Bronchial epithelial cell (primary cell): ENCODE measurements around the gene RALGPS1. TPM values are rescaled to one million over a fixed set of nuclear protein-coding genes. Genes with fewer than 3 reads are reported as not detected.

Source experiments
- DNase-seq: peaks from one replicate; pipeline ENCODE4 v3.0.0-alpha.2; 2010; ENCODE audit warnings: low read depth
- FAIRE-seq: peaks from 2 replicates; lab custom pipeline; 2011; peaks lifted over from hg19 to GRCh38; lab: Jason Lieb, UNC
- H3K27me3 ChIP-seq: 2 replicates; pipeline ENCODE4 v1.5.1; 2011; ENCODE audit warnings: low read length; ENCODE audit not compliant: control insufficient read depth, insufficient read depth
- H3K36me3 ChIP-seq: 2 replicates; pipeline ENCODE4 v1.5.1; 2011; ENCODE audit warnings: low read length; ENCODE audit not compliant: control insufficient read depth, insufficient read depth
- H3K4me3 ChIP-seq: 2 replicates; pipeline ENCODE4 v1.5.1; 2011; ENCODE audit warnings: mild to moderate bottlenecking, low read depth, low read length, control low read depth
- CTCF ChIP-seq: IDR thresholded peaks from 2 replicates; pipeline ENCODE4 v1.5.1; 2011; ENCODE audit warnings: mild to moderate bottlenecking, moderate library complexity, low read length, control low read depth, inconsistent platforms; ENCODE audit not compliant: insufficient read depth, severe bottlenecking
- total RNA-seq: library from RNA; depleted of rRNA; stranded (reverse); fragments of >200 nt; gene quantifications from 2 replicates; pipeline ENCODE4 v1.2.1, GENCODE V29; 2014

RALGPS1 gene
- total RNA-seq, 1 donor from 2014 or later = 3.2 TPM

- no peak for DNase-seq
- Histone ChIP-seq H3K36me3 (no peaks in the 10 kb centered on the region), H3K4me3 (no peak overlapping the region), H3K27me3 (peaks cover 18% of the 10 kb centered on the region)
- FAIRE-seq = no peak
- TF ChIP-seq CTCF = no peak
Observed at GRCh38 chr9:127179633-127180441, 265.3 kb downstream of the RALGPS1 start.

GRCh38 chr9:127180457-127181314, 266.1 kb downstream of the RALGPS1 start:
- no peak overlapping the region for H3K4me3 ChIP-seq
- no peaks in the 10 kb centered on the region for H3K36me3 ChIP-seq

GRCh38 chr9:127181315-127181580, 266.7 kb downstream of the RALGPS1 start:
- TF ChIP-seq CTCF = no peak
- FAIRE-seq = no peak
- no peak for DNase-seq
- Histone ChIP-seq H3K4me3 (no peak overlapping the region), H3K36me3 (no peaks in the 10 kb centered on the region), H3K27me3 (peaks cover 25% of the 10 kb centered on the region)

More at GRCh38 chr9:127180457-127181314, 266.1 kb downstream of the RALGPS1 start:
- DNase-seq = no peak
- TF ChIP-seq CTCF = no peak
- FAIRE-seq = no peak
- H3K27me3 ChIP-seq = peaks cover 23% of the 10 kb centered on the region

- no peak for TF ChIP-seq CTCF
- Histone ChIP-seq H3K4me3 (no peak overlapping the region), H3K27me3 (peaks cover 28% of the 10 kb centered on the region), H3K36me3 (no peaks in the 10 kb centered on the region)
- DNase-seq (no peak), FAIRE-seq (no peak)
Observed at GRCh38 chr9:127181595-127182190, 267.1 kb downstream of the RALGPS1 start.

- Histone ChIP-seq H3K27me3 (peaks cover 27% of the 10 kb centered on the region), H3K4me3 (no peak overlapping the region), H3K36me3 (no peaks in the 10 kb centered on the region)
- DNase-seq = no peak
- FAIRE-seq = no peak
- no peak for TF ChIP-seq CTCF
Observed at GRCh38 chr9:127182901-127183746, 268.5 kb downstream of the RALGPS1 start.
